Prostate gland (tissue), 2 donors: ENCODE data around the gene PNPLA7. TPM values are rescaled to one million over a fixed set of nuclear protein-coding genes. Genes with fewer than 3 reads are reported as not detected.
"Not testable (repeated sequence)": the region's sequence is repeated elsewhere in the genome, so short reads cannot be mapped to it uniquely, and the experiment has no call there.

Experiments
- DNase-seq: peaks from one replicate; pipeline ENCODE4 v3.0.0-alpha.2; 2019; ENCODE audit warnings: low spot score
- H3K27ac ChIP-seq, 2 donors: fragments of 200-600 bp; sonication (generic); 2 replicates each; pipeline ENCODE4 v1.5.1; 2017 to 2019
- H3K27me3 ChIP-seq: fragments of 200-600 bp; sonication (generic); replicated peaks from 2 replicates; pipeline ENCODE4 v1.5.1; 2019; ENCODE audit not compliant: insufficient read depth
- H3K36me3 ChIP-seq, 2 donors: fragments of 200-600 bp; sonication (generic); 1 replicate in 1 of 2; 2 replicates in 1 of 2; pipeline versions ENCODE4 v1.5.1 to v1.8.1; 2017 to 2019
- H3K4me1 ChIP-seq: fragments of 200-600 bp; sonication (generic); replicated peaks from 2 replicates; pipeline ENCODE4 v1.5.1; 2019
- H3K4me3 ChIP-seq, 2 donors: fragments of 200-600 bp; sonication (generic); 2 replicates each; pipeline ENCODE4 v1.5.1; 2017 to 2019
- H3K9me3 ChIP-seq: fragments of 200-600 bp; sonication (generic); 2 replicates; pipeline ENCODE4 v1.5.1; 2017
- CTCF ChIP-seq, 4 experiments: fragments of 200-600 bp in 2 of 4; fragments of 450-650 bp in 2 of 4; sonication (generic) in 2 of 4; IDR thresholded peaks; 1 replicate in 3 of 4; 2 replicates in 1 of 4; pipeline ENCODE4 v1.5.1; 2016 to 2019; ENCODE audit warnings: antibody characterized with exemption in 4 of 4, mild to moderate bottlenecking in 2 of 4, moderate library complexity in 2 of 4
- POLR2A ChIP-seq: fragments of 450-650 bp; IDR thresholded peaks from one replicate; pipeline ENCODE4 v1.6.1; 2016; ENCODE audit warnings: antibody characterized with exemption, mild to moderate bottlenecking
- POLR2AphosphoS5 ChIP-seq: sonication (generic); formaldehyde crosslinking; IDR thresholded peaks from one replicate; pipeline ENCODE4 v1.6.1; 2017; ENCODE audit warnings: antibody characterized with exemption
- WGBS: methylation state at CpG from one replicate; pipeline ENCODE4 v1.1.5; 2018; 5-methylcytosine and 5-hydroxymethylcytosine counted together
- intact Hi-C: fragments of 100-400 bp; cut with DNase I; formaldehyde crosslinking; loops from one replicate; pipeline ENCODE4 v1.14.2; 2022
- total RNA-seq, 2 donors: library from RNA; depleted of rRNA; stranded (reverse); fragments of >200 nt; gene quantifications; one replicate each; pipeline ENCODE4 v1.1.0, GENCODE V29; 2016

PNPLA7 gene
- total RNA-seq, 2 donors from 2014 or later = 34.2 to 64.3 TPM

GRCh38 chr9:137540536-137540935 lies 9.7 kb downstream of the PNPLA7 start:
- WGBS = 89% methylated on average over 18 of the region's 18 CpGs
- no peak for TF ChIP-seq CTCF (IDR thresholded peaks at IDR 0.05)
- TF ChIP-seq POLR2AphosphoS5 = no peak
- TF ChIP-seq POLR2A = no peak
- no peaks in the 10 kb centered on the region for H3K36me3 ChIP-seq

GRCh38 chr9:137538058-137538457 lies 12.1 kb downstream of the PNPLA7 start:
- 95% methylated on average over 16 of the region's 16 CpGs for whole genome bisulfite sequencing
- no peak overlapping the region for H3K4me3 ChIP-seq
- H3K27me3 ChIP-seq = no peaks in the 10 kb centered on the region
- no peak for DNase-seq
- H3K27ac ChIP-seq = no peak overlapping the region
- intact Hi-C loops = no loop called here
- peaks cover 4% of the 10 kb centered on the region for H3K4me1 ChIP-seq
- no peak for TF ChIP-seq POLR2AphosphoS5
- no peak for TF ChIP-seq CTCF (IDR thresholded peaks at IDR 0.05)
- no peak for TF ChIP-seq POLR2A
- H3K36me3 ChIP-seq = no peaks in the 10 kb centered on the region
- no peaks in the 10 kb centered on the region for H3K9me3 ChIP-seq

More at GRCh38 chr9:137540536-137540935, 9.7 kb downstream of the PNPLA7 start:
- Histone ChIP-seq H3K27me3 (no peaks in the 10 kb centered on the region), H3K4me3 (no peak overlapping the region), H3K9me3 (no peaks in the 10 kb centered on the region), H3K4me1 (no peaks in the 10 kb centered on the region), H3K27ac (no peak overlapping the region)
- DNase-seq = no peak
- intact Hi-C loops = no loop called here

GRCh38 chr9:137536594-137537131 lies 13.5 kb downstream of the PNPLA7 start:
- H3K27me3 ChIP-seq, H3K4me3 ChIP-seq, H3K9me3 ChIP-seq, H3K4me1 ChIP-seq, H3K27ac ChIP-seq, H3K36me3 ChIP-seq, intact Hi-C loops, DNase-seq: not testable (repeated sequence)
- WGBS = 89% methylated on average over 16 of the region's 16 CpGs

- H3K36me3 ChIP-seq = no peaks in the 10 kb centered on the region
- no peaks in the 10 kb centered on the region for H3K9me3 ChIP-seq
- TF ChIP-seq POLR2A (no peak), CTCF (IDR thresholded peaks at IDR 0.05) (no peak), POLR2AphosphoS5 (no peak)
- H3K4me3 ChIP-seq = no peak overlapping the region
- no peaks in the 10 kb centered on the region for H3K27me3 ChIP-seq
- H3K27ac ChIP-seq = peak overlapping the region; percentile 20 to 52
- intact Hi-C loops = no loop called here
- peaks cover 4% of the 10 kb centered on the region for H3K4me1 ChIP-seq
- no peak for DNase-seq
Measured at GRCh38 chr9:137535120-137535428, 15.1 kb downstream of the PNPLA7 start.

GRCh38 chr9:137534256-137535119 lies 15.7 kb downstream of the PNPLA7 start:
- no peaks in the 10 kb centered on the region for H3K36me3 ChIP-seq
- intact Hi-C loops = no loop called here
- peak overlapping the region; percentile 20 to 52 for H3K27ac ChIP-seq
- H3K9me3 ChIP-seq = no peaks in the 10 kb centered on the region
- no peak overlapping the region for H3K4me3 ChIP-seq
- peak; percentile 74 to 82 (median 80) for TF ChIP-seq CTCF (IDR thresholded peaks at IDR 0.05)
- TF ChIP-seq POLR2A = no peak
- peak; percentile 95 for TF ChIP-seq POLR2AphosphoS5
- WGBS = 35% methylated on average over 19 of the region's 19 CpGs
- DNase-seq = peak; percentile 85
- H3K4me1 ChIP-seq = peaks cover 4% of the 10 kb centered on the region
- no peaks in the 10 kb centered on the region for H3K27me3 ChIP-seq

- H3K36me3 ChIP-seq, H3K4me3 ChIP-seq, intact Hi-C loops, DNase-seq, H3K27me3 ChIP-seq, H3K4me1 ChIP-seq, H3K9me3 ChIP-seq, H3K27ac ChIP-seq: not testable (repeated sequence)
- WGBS = 88% methylated on average over 10 of the region's 10 CpGs
Measured at GRCh38 chr9:137532891-137533468, 17.2 kb downstream of the PNPLA7 start.
